HCT116 (cell line): ENCODE results near the gene LGI2. TPM values are rescaled to one million over a fixed set of nuclear protein-coding genes. Genes with fewer than 3 reads are reported as not detected.

Experiments used
- ATAC-seq: fragments of 200-7000 bp; cut with Tn5 transposase; 2 replicates; pipeline ENCODE4 v1.9.1; 2020; ENCODE audit warnings: mild to moderate bottlenecking, moderate library complexity
- BruUV-seq: library from RNA; stranded (reverse); fragments of 400-500 nt; replicated peaks from 2 replicates; lab custom pipeline; 2021; lab: Mats Ljungman, UMichigan
- CTCF ChIA-PET: fragments of 300-600 bp; sonication (Branson Sonifier 250); formaldehyde crosslinking; loops from one replicate; lab custom pipeline; 2021; ENCODE audit warnings: antibody characterized with exemption; lab: Charles Lee
- POLR2A ChIA-PET: fragments of 300-600, 350-600 bp; sonication (Branson Sonifier 250); formaldehyde crosslinking; loops from one replicate; lab custom pipeline; 2021; ENCODE audit warnings: antibody characterized with exemption; lab: Charles Lee
- RAD21 ChIA-PET, 2 experiments: fragments of 300-600 bp; sonication (Branson Sonifier 250); formaldehyde crosslinking; loops; one replicate each; lab custom pipeline; 2023; ENCODE audit warnings: low total read pairs in 2 of 2; ENCODE audit not compliant: uncharacterized antibody in 2 of 2, unreplicated experiment in 2 of 2, low non-redundant PET in 1 of 2; lab: Charles Lee
- DNase-seq: peaks from one replicate; pipeline ENCODE4 v3.0.0-alpha.2; 2010; ENCODE audit warnings: low read depth, low spot score
- H2AFZ ChIP-seq: fragments of 200-600 bp; shearing (Covaris generic), sonication (generic); 2 replicates; pipeline ENCODE4 v1.6.1; 2017; ENCODE audit warnings: low read depth, mixed run types, mixed read lengths, antibody characterized with exemption, low read length; ENCODE audit not compliant: poor library complexity, severe bottlenecking
- H3K27ac ChIP-seq: 2 replicates; pipeline ENCODE4 v1.5.1; 2012; ENCODE audit warnings: low read depth, low read length
- H3K27me3 ChIP-seq: fragments of 200-600 bp; sonication (generic); 2 replicates; pipeline ENCODE4 v1.6.1; 2016; ENCODE audit warnings: mixed run types, low read length, mixed read lengths; ENCODE audit not compliant: insufficient read depth
- H3K36me3 ChIP-seq, 2 experiments: fragments of 200-500 bp in 1 of 2; fragments of 200-600 bp in 1 of 2; sonication (Bioruptor generic) in 1 of 2; sonication (generic) in 1 of 2; 2 replicates each; pipeline versions ENCODE4 v1.5.1 to v1.6.1; 2014 to 2016; ENCODE audit warnings: low read length in 2 of 2, inconsistent platforms in 1 of 2, mixed read lengths in 1 of 2, mixed run types in 1 of 2; ENCODE audit not compliant: insufficient read depth in 2 of 2, control insufficient read depth in 1 of 2
- H3K4me1 ChIP-seq, 2 experiments: fragments of 200-600 bp in 1 of 2; sonication (generic) in 1 of 2; 2 replicates each; pipeline versions ENCODE4 v1.5.1 to v1.6.1; 2012 to 2017; ENCODE audit warnings: low read length in 2 of 2, inconsistent platforms in 1 of 2, mild to moderate bottlenecking in 1 of 2, mixed read lengths in 1 of 2, mixed run types in 1 of 2, moderate library complexity in 1 of 2; ENCODE audit not compliant: insufficient read depth in 2 of 2, control insufficient read depth in 1 of 2
- H3K4me2 ChIP-seq: fragments of 200-600 bp; sonication (generic); 2 replicates; pipeline ENCODE4 v1.6.1; 2017; ENCODE audit warnings: mixed run types, low read length, mixed read lengths
- H3K4me3 ChIP-seq, 2 experiments: fragments of 200-600 bp in 1 of 2; sonication (generic) in 1 of 2; replicated peaks in 1 of 2; 2 replicates each; pipeline ENCODE4 v1.5.1; 2011 to 2016; ENCODE audit warnings: low read length in 2 of 2, control low read depth in 1 of 2, low read depth in 1 of 2, mild to moderate bottlenecking in 1 of 2, mixed read lengths in 1 of 2, mixed run types in 1 of 2
- H3K79me2 ChIP-seq: fragments of 200-600 bp; sonication (generic); 2 replicates; pipeline ENCODE4 v1.6.1; 2017; ENCODE audit warnings: mild to moderate bottlenecking, mixed run types, low read length, moderate library complexity, mixed read lengths; ENCODE audit not compliant: insufficient read depth
- H3K9ac ChIP-seq: fragments of 200-600 bp; sonication (generic); 2 replicates; pipeline ENCODE4 v1.6.1; 2016; ENCODE audit warnings: low read length, mixed read lengths
- H3K9me2 ChIP-seq: fragments of 200-600 bp; sonication (generic), shearing (Covaris generic); 2 replicates; pipeline ENCODE4 v1.6.1; 2017; ENCODE audit warnings: mixed run types, mild to moderate bottlenecking, moderate library complexity; ENCODE audit not compliant: insufficient read depth
- H3K9me3 ChIP-seq, 2 experiments: fragments of 200-500 bp in 1 of 2; fragments of 200-600 bp in 1 of 2; sonication (Bioruptor generic) in 1 of 2; sonication (generic) in 1 of 2; 2 replicates each; pipeline ENCODE4 v1.6.1; 2014 to 2017; ENCODE audit warnings: low read length in 2 of 2, mixed read lengths in 2 of 2, inconsistent platforms in 1 of 2, low read depth in 1 of 2, mild to moderate bottlenecking in 1 of 2, mixed run types in 1 of 2, moderate library complexity in 1 of 2; ENCODE audit not compliant: control insufficient read depth in 1 of 2, insufficient read depth in 1 of 2
- H4K20me1 ChIP-seq: fragments of 200-600 bp; sonication (generic), shearing (Covaris generic); 2 replicates; pipeline ENCODE4 v1.6.1; 2017; ENCODE audit warnings: mixed run types, mild to moderate bottlenecking, moderate library complexity; ENCODE audit not compliant: insufficient read depth
- CBX3 ChIP-seq: IDR thresholded peaks from 2 replicates; pipeline ENCODE4 v1.6.1; 2012; ENCODE audit warnings: low read depth
- CEBPB ChIP-seq: IDR thresholded peaks from 2 replicates; pipeline ENCODE4 v1.6.1; 2012; ENCODE audit warnings: low read depth
- EGR1 ChIP-seq: IDR thresholded peaks from 2 replicates; pipeline ENCODE4 v1.6.1; 2012; ENCODE audit warnings: low read depth
- ELF1 ChIP-seq: IDR thresholded peaks from 2 replicates; pipeline ENCODE4 v1.6.1; 2012; ENCODE audit warnings: low read depth, borderline replicate concordance
- EZH2 ChIP-seq: fragments of 200-600 bp; sonication (generic); IDR thresholded peaks from 2 replicates; pipeline ENCODE4 v1.6.1; 2017; ENCODE audit warnings: antibody characterized with exemption, mixed run types
- EZH2phosphoT487 ChIP-seq: fragments of 200-600 bp; IDR thresholded peaks from 2 replicates; pipeline ENCODE4 v1.6.1; 2018; ENCODE audit warnings: antibody characterized with exemption, borderline replicate concordance
- FOSL1 ChIP-seq: IDR thresholded peaks from 2 replicates; pipeline ENCODE4 v1.6.1; 2012; ENCODE audit warnings: low read depth
- POLR2A ChIP-seq: IDR thresholded peaks from 2 replicates; pipeline ENCODE4 v1.7.0; 2011; ENCODE audit warnings: borderline replicate concordance; ENCODE audit not compliant: insufficient read depth, insufficient read length; ENCODE audit errors: extremely low read depth
- POLR2AphosphoS5 ChIP-seq: IDR thresholded peaks from 2 replicates; pipeline ENCODE4 v1.6.1; 2011; ENCODE audit warnings: mild to moderate bottlenecking, low read depth, low read length, moderate library complexity
- RAD21 ChIP-seq: IDR thresholded peaks from 2 replicates; pipeline ENCODE4 v1.6.1; 2012; ENCODE audit warnings: low read depth, mild to moderate bottlenecking
- SIN3A ChIP-seq: IDR thresholded peaks from 2 replicates; pipeline ENCODE4 v1.6.1; 2012; ENCODE audit warnings: low read depth
- SP1 ChIP-seq: IDR thresholded peaks from 2 replicates; pipeline ENCODE4 v1.6.1; 2012; ENCODE audit warnings: low read depth
- TCF7L2 ChIP-seq: IDR thresholded peaks from 2 replicates; pipeline ENCODE4 v1.7.0; 2011; ENCODE audit warnings: borderline replicate concordance, inconsistent platforms; ENCODE audit not compliant: insufficient read depth, insufficient read length; ENCODE audit errors: extremely low read depth
- YY1 ChIP-seq: IDR thresholded peaks from 2 replicates; pipeline ENCODE4 v1.6.1; 2011; ENCODE audit warnings: low read length, low read depth, moderate library complexity, mild to moderate bottlenecking; ENCODE audit not compliant: insufficient replicate concordance; ENCODE audit errors: extremely low read depth
- ZFX ChIP-seq: fragments of 450-650 bp; IDR thresholded peaks from 2 replicates; pipeline ENCODE4 v1.6.1; 2017
- ZNF274 ChIP-seq: fragments of 200-500 bp; sonication (Bioruptor generic); IDR thresholded peaks from 2 replicates; pipeline ENCODE4 v1.6.1; 2014; ENCODE audit warnings: mild to moderate bottlenecking, low read depth, low read length, inconsistent platforms
- intact Hi-C: fragments of 100-400 bp; cut with micrococcal nuclease; formaldehyde crosslinking; loops from 2 replicates; pipeline ENCODE4 v1.10.0; 2022
- total RNA-seq: library from RNA; stranded (reverse); gene quantifications from one replicate; pipeline ENCODE4 v1.2.1, GENCODE V29; 2021; ENCODE audit not compliant: unreplicated experiment
- TF ChIP-seq, protein P1 (sequence below): IDR thresholded peaks from 2 replicates; pipeline ENCODE4 v1.6.1; 2012; ENCODE audit warnings: low read depth
- TF ChIP-seq, protein P2 (sequence below): IDR thresholded peaks from 2 replicates; pipeline ENCODE4 v1.6.1; 2012
- TF ChIP-seq, protein P3 (sequence below), 3 experiments: fragments of 200-600 bp in 1 of 3; sonication (generic) in 1 of 3; IDR thresholded peaks in 2 of 3; conservative IDR thresholded peaks in 1 of 3; 2 replicates each; pipeline ENCODE4 v1.5.1; 2012 to 2017; ENCODE audit warnings: low read depth in 2 of 3, low read length in 2 of 3, antibody characterized with exemption in 1 of 3, borderline replicate concordance in 1 of 3, control low read depth in 1 of 3, mild to moderate bottlenecking in 1 of 3, mixed read lengths in 1 of 3, mixed run types in 1 of 3, moderate library complexity in 1 of 3; ENCODE audit not compliant: insufficient read depth in 1 of 3
- TF ChIP-seq, protein P4 (sequence below): IDR thresholded peaks from 2 replicates; pipeline ENCODE4 v1.6.1; 2011; ENCODE audit warnings: mild to moderate bottlenecking, low read length, moderate library complexity; ENCODE audit not compliant: insufficient replicate concordance; ENCODE audit errors: extremely low read depth

The LGI2 gene
- total RNA-seq, 1 experiment from 2014 or later: not detected

DNA sequence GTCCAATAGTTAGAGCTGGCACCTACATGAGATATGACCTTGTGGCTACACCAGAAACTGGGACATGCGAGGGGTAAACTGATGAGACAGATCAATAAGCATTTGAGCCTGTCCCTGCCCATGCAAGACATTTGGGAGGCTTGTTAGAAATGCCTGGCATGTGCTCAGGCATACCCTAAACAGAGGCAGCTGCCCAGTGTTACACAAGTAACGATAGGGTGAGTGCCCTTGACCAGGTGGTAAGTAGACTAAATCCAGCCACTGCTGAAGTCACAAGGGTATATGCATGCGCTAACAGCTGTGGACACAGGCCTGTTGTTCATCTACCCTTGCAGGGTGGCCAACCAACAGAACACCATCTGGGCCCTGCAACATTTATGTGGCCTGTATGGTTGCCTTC, 61.8 kb downstream of the LGI2 start:
- H3K9ac ChIP-seq: no peak overlapping the region
- no peak overlapping the region for H2AFZ ChIP-seq
- no peaks in the 10 kb centered on the region for H3K9me2 ChIP-seq
- no peaks in the 10 kb centered on the region for H3K4me1 ChIP-seq
- no peak for DNase-seq
- H3K27me3 ChIP-seq: no peaks in the 10 kb centered on the region
- RAD21 ChIA-PET: no interaction called here
- CTCF ChIA-PET: no interaction called here
- no peaks in the 10 kb centered on the region for H4K20me1 ChIP-seq
- no peak overlapping the region for H3K4me3 ChIP-seq
- no peak overlapping the region for H3K27ac ChIP-seq
- H3K9me3 ChIP-seq: no peaks in the 10 kb centered on the region
- no TSS peak for BruUV-seq
- no peaks in the 10 kb centered on the region for H3K79me2 ChIP-seq
- TF ChIP-seq FOSL1 (no peak), YY1 (no peak), TCF7L2 (no peak), EZH2phosphoT487 (no peak), ZNF274 (no peak), SP1 (no peak), EZH2 (no peak), ELF1 (no peak), EGR1 (no peak), POLR2AphosphoS5 (no peak), CBX3 (no peak), ZFX (no peak), SIN3A (no peak), CEBPB (no peak), POLR2A (no peak), RAD21 (no peak)
- TF ChIP-seq, protein P1, sequence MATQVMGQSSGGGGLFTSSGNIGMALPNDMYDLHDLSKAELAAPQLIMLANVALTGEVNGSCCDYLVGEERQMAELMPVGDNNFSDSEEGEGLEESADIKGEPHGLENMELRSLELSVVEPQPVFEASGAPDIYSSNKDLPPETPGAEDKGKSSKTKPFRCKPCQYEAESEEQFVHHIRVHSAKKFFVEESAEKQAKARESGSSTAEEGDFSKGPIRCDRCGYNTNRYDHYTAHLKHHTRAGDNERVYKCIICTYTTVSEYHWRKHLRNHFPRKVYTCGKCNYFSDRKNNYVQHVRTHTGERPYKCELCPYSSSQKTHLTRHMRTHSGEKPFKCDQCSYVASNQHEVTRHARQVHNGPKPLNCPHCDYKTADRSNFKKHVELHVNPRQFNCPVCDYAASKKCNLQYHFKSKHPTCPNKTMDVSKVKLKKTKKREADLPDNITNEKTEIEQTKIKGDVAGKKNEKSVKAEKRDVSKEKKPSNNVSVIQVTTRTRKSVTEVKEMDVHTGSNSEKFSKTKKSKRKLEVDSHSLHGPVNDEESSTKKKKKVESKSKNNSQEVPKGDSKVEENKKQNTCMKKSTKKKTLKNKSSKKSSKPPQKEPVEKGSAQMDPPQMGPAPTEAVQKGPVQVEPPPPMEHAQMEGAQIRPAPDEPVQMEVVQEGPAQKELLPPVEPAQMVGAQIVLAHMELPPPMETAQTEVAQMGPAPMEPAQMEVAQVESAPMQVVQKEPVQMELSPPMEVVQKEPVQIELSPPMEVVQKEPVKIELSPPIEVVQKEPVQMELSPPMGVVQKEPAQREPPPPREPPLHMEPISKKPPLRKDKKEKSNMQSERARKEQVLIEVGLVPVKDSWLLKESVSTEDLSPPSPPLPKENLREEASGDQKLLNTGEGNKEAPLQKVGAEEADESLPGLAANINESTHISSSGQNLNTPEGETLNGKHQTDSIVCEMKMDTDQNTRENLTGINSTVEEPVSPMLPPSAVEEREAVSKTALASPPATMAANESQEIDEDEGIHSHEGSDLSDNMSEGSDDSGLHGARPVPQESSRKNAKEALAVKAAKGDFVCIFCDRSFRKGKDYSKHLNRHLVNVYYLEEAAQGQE: no peak
- TF ChIP-seq, protein P2, sequence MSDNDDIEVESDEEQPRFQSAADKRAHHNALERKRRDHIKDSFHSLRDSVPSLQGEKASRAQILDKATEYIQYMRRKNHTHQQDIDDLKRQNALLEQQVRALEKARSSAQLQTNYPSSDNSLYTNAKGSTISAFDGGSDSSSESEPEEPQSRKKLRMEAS: no peak
- TF ChIP-seq, protein P3, sequence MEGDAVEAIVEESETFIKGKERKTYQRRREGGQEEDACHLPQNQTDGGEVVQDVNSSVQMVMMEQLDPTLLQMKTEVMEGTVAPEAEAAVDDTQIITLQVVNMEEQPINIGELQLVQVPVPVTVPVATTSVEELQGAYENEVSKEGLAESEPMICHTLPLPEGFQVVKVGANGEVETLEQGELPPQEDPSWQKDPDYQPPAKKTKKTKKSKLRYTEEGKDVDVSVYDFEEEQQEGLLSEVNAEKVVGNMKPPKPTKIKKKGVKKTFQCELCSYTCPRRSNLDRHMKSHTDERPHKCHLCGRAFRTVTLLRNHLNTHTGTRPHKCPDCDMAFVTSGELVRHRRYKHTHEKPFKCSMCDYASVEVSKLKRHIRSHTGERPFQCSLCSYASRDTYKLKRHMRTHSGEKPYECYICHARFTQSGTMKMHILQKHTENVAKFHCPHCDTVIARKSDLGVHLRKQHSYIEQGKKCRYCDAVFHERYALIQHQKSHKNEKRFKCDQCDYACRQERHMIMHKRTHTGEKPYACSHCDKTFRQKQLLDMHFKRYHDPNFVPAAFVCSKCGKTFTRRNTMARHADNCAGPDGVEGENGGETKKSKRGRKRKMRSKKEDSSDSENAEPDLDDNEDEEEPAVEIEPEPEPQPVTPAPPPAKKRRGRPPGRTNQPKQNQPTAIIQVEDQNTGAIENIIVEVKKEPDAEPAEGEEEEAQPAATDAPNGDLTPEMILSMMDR (IDR thresholded peaks at IDR 0.05 in 2 of 3, conservative IDR thresholded peaks at IDR 0.05 in 1 of 3; ENCODE audit: borderline replicate concordance in 1 of 3, insufficient read depth in 1 of 3, low read depth in 2 of 3, low read length in 2 of 3): no peak
- TF ChIP-seq, protein P4, sequence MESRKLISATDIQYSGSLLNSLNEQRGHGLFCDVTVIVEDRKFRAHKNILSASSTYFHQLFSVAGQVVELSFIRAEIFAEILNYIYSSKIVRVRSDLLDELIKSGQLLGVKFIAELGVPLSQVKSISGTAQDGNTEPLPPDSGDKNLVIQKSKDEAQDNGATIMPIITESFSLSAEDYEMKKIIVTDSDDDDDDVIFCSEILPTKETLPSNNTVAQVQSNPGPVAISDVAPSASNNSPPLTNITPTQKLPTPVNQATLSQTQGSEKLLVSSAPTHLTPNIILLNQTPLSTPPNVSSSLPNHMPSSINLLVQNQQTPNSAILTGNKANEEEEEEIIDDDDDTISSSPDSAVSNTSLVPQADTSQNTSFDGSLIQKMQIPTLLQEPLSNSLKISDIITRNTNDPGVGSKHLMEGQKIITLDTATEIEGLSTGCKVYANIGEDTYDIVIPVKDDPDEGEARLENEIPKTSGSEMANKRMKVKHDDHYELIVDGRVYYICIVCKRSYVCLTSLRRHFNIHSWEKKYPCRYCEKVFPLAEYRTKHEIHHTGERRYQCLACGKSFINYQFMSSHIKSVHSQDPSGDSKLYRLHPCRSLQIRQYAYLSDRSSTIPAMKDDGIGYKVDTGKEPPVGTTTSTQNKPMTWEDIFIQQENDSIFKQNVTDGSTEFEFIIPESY: no peak
- ATAC-seq: no peak
- no peaks in the 10 kb centered on the region for H3K36me3 ChIP-seq
- no peak overlapping the region for H3K4me2 ChIP-seq
- intact Hi-C loops: no loop called here
- POLR2A ChIA-PET: no interaction called here
